ENCODE results near the gene NR2F1-AS1.
"Not testable (repeated sequence)": the region's sequence is repeated elsewhere in the genome, so short reads cannot be mapped to it uniquely, and the experiment has no call there.

The NR2F1-AS1 gene

GRCh38 chr5:93566091-93566490, 14.9 kb downstream of the NR2F1-AS1 start:
- no peak overlapping the region for H3K4me3 ChIP-seq (ENCODE audit: low read length)

DNA sequence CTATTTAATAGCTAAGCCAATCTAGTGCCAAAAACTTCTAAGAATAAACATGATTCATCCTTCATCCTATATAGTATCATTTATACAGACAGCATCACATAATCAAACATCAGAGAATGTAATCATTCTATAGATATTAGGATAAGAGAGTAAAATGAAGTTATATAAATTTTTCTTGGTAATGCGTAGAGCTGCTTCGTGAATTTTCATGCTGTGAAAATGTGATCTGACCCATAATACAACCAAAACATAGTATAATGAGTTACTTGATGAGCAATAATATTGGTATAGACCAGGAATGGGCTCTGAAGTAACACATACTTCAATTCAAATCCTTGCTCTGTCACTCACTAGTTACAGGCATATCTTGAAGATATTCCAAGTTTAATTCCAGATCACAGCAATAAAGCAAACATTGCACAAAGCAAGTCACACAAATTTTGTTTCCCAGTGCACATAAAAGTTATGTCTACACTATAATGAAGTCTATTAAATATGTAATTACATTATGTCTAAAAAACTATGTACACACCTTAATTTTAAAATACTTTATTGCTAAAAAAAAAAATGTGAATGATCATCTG, 23.9 kb downstream of the NR2F1-AS1 start:
- no peak overlapping the region for H3K4me3 ChIP-seq (ENCODE audit: low read length)
- DNase-seq (ENCODE audit: low read depth) = no peak
- TF ChIP-seq, protein P1, sequence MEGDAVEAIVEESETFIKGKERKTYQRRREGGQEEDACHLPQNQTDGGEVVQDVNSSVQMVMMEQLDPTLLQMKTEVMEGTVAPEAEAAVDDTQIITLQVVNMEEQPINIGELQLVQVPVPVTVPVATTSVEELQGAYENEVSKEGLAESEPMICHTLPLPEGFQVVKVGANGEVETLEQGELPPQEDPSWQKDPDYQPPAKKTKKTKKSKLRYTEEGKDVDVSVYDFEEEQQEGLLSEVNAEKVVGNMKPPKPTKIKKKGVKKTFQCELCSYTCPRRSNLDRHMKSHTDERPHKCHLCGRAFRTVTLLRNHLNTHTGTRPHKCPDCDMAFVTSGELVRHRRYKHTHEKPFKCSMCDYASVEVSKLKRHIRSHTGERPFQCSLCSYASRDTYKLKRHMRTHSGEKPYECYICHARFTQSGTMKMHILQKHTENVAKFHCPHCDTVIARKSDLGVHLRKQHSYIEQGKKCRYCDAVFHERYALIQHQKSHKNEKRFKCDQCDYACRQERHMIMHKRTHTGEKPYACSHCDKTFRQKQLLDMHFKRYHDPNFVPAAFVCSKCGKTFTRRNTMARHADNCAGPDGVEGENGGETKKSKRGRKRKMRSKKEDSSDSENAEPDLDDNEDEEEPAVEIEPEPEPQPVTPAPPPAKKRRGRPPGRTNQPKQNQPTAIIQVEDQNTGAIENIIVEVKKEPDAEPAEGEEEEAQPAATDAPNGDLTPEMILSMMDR (conservative IDR thresholded peaks at IDR 0.05; ENCODE audit: low read depth, low read length) = no peak

More at GRCh38 chr5:93566091-93566490, 14.9 kb downstream of the NR2F1-AS1 start:
- DNase-seq (ENCODE audit: low read depth) = no peak
- TF ChIP-seq, protein P1 (conservative IDR thresholded peaks at IDR 0.05; ENCODE audit: low read depth, low read length) = no peak

- DNase-seq (ENCODE audit: low read depth); H3K4me3 ChIP-seq (ENCODE audit: low read length): not testable (repeated sequence)
Measured at GRCh38 chr5:93549594-93549993, 31.4 kb downstream of the NR2F1-AS1 start.

DNA sequence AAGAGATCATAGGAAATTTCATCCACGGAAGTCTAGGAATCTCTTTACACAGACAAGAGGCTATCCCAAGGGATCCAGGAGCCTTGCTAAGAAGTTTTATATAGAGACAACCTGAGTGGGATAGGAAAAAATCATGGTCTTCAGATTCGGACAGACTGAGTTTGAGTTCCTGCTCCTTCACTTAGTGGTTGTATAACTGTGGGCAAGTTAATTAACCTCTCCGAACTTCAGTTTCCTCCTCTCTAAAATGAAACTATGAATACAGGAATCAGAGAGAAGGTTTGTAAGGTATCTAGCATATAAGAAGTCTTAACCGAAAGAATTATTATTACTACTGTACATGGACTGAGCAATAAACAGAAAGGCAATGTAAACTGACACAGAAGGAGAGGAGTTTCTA, 35.1 kb downstream of the NR2F1-AS1 start:
- H3K4me3 ChIP-seq (ENCODE audit: low read length) = no peak overlapping the region
- DNase-seq (ENCODE audit: low read depth) = no peak
- TF ChIP-seq, protein P1 (conservative IDR thresholded peaks at IDR 0.05; ENCODE audit: low read depth, low read length) = no peak

- TF ChIP-seq, protein P1 (conservative IDR thresholded peaks at IDR 0.05; ENCODE audit: low read depth, low read length) = no peak
- no peak overlapping the region for H3K4me3 ChIP-seq (ENCODE audit: low read length)
- peak; percentile 85 for DNase-seq (ENCODE audit: low read depth)
Measured at GRCh38 chr5:93532370-93532769, 48.6 kb downstream of the NR2F1-AS1 start.

DNA sequence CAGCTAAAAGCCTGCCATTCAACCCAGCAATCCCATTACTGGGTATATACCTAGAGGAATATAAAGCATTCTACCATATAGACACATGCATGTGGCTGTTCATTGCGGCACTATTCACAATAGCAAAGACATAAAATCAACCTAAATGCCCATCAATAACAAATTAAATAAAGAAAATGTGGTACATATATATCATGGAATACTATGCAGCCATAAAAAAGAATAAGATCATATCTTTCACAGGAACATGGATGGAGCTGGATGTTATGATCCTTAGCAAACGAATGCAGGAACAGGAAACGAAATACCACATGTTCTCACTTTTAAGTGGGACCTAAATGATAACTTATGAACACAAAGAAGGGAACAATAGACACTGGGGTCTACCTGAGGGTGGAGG, 59.2 kb downstream of the NR2F1-AS1 start:
- not testable (repeated sequence) for H3K4me3 ChIP-seq (ENCODE audit: low read length); DNase-seq (ENCODE audit: low read depth)

GRCh38 chr5:93519740-93520139, 61.3 kb downstream of the NR2F1-AS1 start:
- H3K4me3 ChIP-seq (ENCODE audit: low read length) = no peak overlapping the region
- TF ChIP-seq, protein P1 (conservative IDR thresholded peaks at IDR 0.05; ENCODE audit: low read depth, low read length) = no peak
- DNase-seq (ENCODE audit: low read depth) = no peak

- DNase-seq (ENCODE audit: low read depth) = no peak
- no peak overlapping the region for H3K4me3 ChIP-seq (ENCODE audit: low read length)
- TF ChIP-seq, protein P1 (conservative IDR thresholded peaks at IDR 0.05; ENCODE audit: low read depth, low read length) = no peak
Measured at GRCh38 chr5:93517828-93518227, 63.2 kb downstream of the NR2F1-AS1 start.

All from retinal pigment epithelial cell (primary cell).